DOHH2 (cell line): ENCODE measurements around the gene NPAS2.

Experiments used
- H3F3A ChIP-seq: fragments of 200-600 bp; sonication (generic), shearing (Covaris generic); 2 replicates; pipeline ENCODE4 v1.6.0; 2016; ENCODE audit warnings: antibody characterized with exemption, mild to moderate bottlenecking; ENCODE audit not compliant: control insufficient read depth, insufficient read depth
- H3K27ac ChIP-seq: fragments of 200-600 bp; sonication (generic); 2 replicates; pipeline ENCODE4 v1.5.1; 2014; ENCODE audit warnings: low read depth, mild to moderate bottlenecking, low read length, moderate library complexity
- H3K27me3 ChIP-seq: fragments of 200-600 bp; sonication (generic); 2 replicates; pipeline ENCODE4 v1.6.1; 2014; ENCODE audit warnings: mild to moderate bottlenecking, low read length, mixed read lengths; ENCODE audit not compliant: control insufficient read depth
- H3K36me3 ChIP-seq: fragments of 200-600 bp; sonication (generic); 2 replicates; pipeline ENCODE4 v1.6.1; 2014; ENCODE audit warnings: mild to moderate bottlenecking, low read length, moderate library complexity, mixed read lengths; ENCODE audit not compliant: control insufficient read depth
- H3K4me1 ChIP-seq: fragments of 200-600 bp; sonication (generic); 2 replicates; pipeline ENCODE4 v1.6.1; 2014; ENCODE audit warnings: mild to moderate bottlenecking, low read length, mixed read lengths; ENCODE audit not compliant: control insufficient read depth
- H3K4me2 ChIP-seq: fragments of 200-600 bp; sonication (generic); 2 replicates; pipeline ENCODE4 v1.6.0; 2014; ENCODE audit warnings: mild to moderate bottlenecking, low read length, moderate library complexity
- H3K4me3 ChIP-seq: fragments of 200-600 bp; sonication (generic); 2 replicates; pipeline ENCODE4 v1.5.1; 2014; ENCODE audit warnings: mild to moderate bottlenecking, low read length, mixed read lengths
- H3K79me2 ChIP-seq: fragments of 200-600 bp; sonication (generic); 2 replicates; pipeline ENCODE4 v1.6.1; 2014; ENCODE audit warnings: mild to moderate bottlenecking, low read length, mixed read lengths; ENCODE audit not compliant: control insufficient read depth
- H3K9me2 ChIP-seq: fragments of 200-600 bp; sonication (generic); replicated peaks from 2 replicates; pipeline ENCODE4 v1.6.1; 2014; ENCODE audit warnings: mild to moderate bottlenecking, low read length, mixed read lengths; ENCODE audit not compliant: control insufficient read depth
- H3K9me3 ChIP-seq: fragments of 200-600 bp; sonication (generic); 2 replicates; pipeline ENCODE4 v1.6.1; 2014; ENCODE audit warnings: antibody characterized with exemption, low read length, mixed read lengths; ENCODE audit not compliant: control insufficient read depth, insufficient read depth
- H4K20me1 ChIP-seq: fragments of 200-600 bp; sonication (generic); 2 replicates; pipeline ENCODE4 v1.6.0; 2014; ENCODE audit warnings: low read depth, mild to moderate bottlenecking, antibody characterized with exemption, low read length, moderate library complexity; ENCODE audit not compliant: control insufficient read depth, insufficient read depth
- CTCF ChIP-seq: fragments of 200-600 bp; sonication (generic); IDR thresholded peaks from one replicate; pipeline ENCODE4 v1.5.1; 2014; ENCODE audit warnings: antibody characterized with exemption, mild to moderate bottlenecking, low read depth, low read length; ENCODE audit not compliant: poor library complexity, severe bottlenecking
- EZH2phosphoT487 ChIP-seq: fragments of 200-600 bp; sonication (generic); IDR thresholded peaks from 2 replicates; pipeline ENCODE4 v1.6.1; 2017; ENCODE audit warnings: borderline replicate concordance, mild to moderate bottlenecking, antibody characterized with exemption, low read length, moderate library complexity, mixed read lengths

NPAS2 gene

GRCh38 chr2:100998235-100998573, 178.3 kb downstream of the NPAS2 start:
- TF ChIP-seq CTCF, result no peak
- peaks cover 9% of the 10 kb centered on the region; the same call in 1 of the 2 replicates for H3K9me3 ChIP-seq
- no peak overlapping the region for H3K4me3 ChIP-seq
- H3K79me2 ChIP-seq, result peaks cover 12% of the 10 kb centered on the region
- no peak overlapping the region for H3K4me2 ChIP-seq
- no peaks in the 10 kb centered on the region for H3K27me3 ChIP-seq
- H3K27ac ChIP-seq, result no peak overlapping the region
- H3F3A ChIP-seq, result peaks cover 7% of the 10 kb centered on the region
- peaks cover 11% of the 10 kb centered on the region for H3K36me3 ChIP-seq
- no peaks in the 10 kb centered on the region for H3K9me2 ChIP-seq
- H3K4me1 ChIP-seq, result peaks cover 7% of the 10 kb centered on the region
- H4K20me1 ChIP-seq, result peaks cover 2% of the 10 kb centered on the region; the same call in 1 of the 2 replicates

- Histone ChIP-seq H3K4me2 (no peak overlapping the region), H4K20me1 (peaks cover 20% of the 10 kb centered on the region; the same call in 1 of the 2 replicates), H3K27ac (no peak overlapping the region), H3K4me1 (peaks cover 25% of the 10 kb centered on the region), H3F3A (peaks cover 24% of the 10 kb centered on the region), H3K27me3 (no peaks in the 10 kb centered on the region), H3K79me2 (peaks cover 30% of the 10 kb centered on the region), H3K36me3 (peaks cover 28% of the 10 kb centered on the region), H3K9me2 (no peaks in the 10 kb centered on the region), H3K9me3 (peaks cover 9% of the 10 kb centered on the region; the same call in 1 of the 2 replicates), H3K4me3 (no peak overlapping the region)
- TF ChIP-seq EZH2phosphoT487, result no peak
- TF ChIP-seq CTCF, result no peak
These were observed 180.1 kb downstream of the NPAS2 start for GRCh38 chr2:100999995-101000394.

GRCh38 chr2:101001691-101002561, 182.0 kb downstream of the NPAS2 start, which contains the start of gene RPL31:
Gene RPL31, plus strand, starts transcription at chr2:101002289. Its CDS starts 413 bp downstream, at chr2:101002702.
- peaks cover 35% of the 10 kb centered on the region for H3K4me1 ChIP-seq
- peak within 1 kb of the TSS; percentile 98 for H3K4me3 ChIP-seq
- H3F3A ChIP-seq, result peaks cover 43% of the 10 kb centered on the region
- H3K4me2 ChIP-seq, result peak within 1 kb of the TSS; percentile 79
- peaks cover 48% of the 10 kb centered on the region for H3K36me3 ChIP-seq
- peaks cover 27% of the 10 kb centered on the region; the same call in 1 of the 2 replicates for H4K20me1 ChIP-seq
- no peaks in the 10 kb centered on the region for H3K27me3 ChIP-seq
- no peak for TF ChIP-seq CTCF
- TF ChIP-seq EZH2phosphoT487, result no peak
- H3K27ac ChIP-seq, result peak within 1 kb of the TSS; percentile 79
- H3K9me3 ChIP-seq, result peaks cover 9% of the 10 kb centered on the region; the same call in 1 of the 2 replicates
- peaks cover 38% of the 10 kb centered on the region for H3K79me2 ChIP-seq
- H3K9me2 ChIP-seq, result no peaks in the 10 kb centered on the region
